NCI-H1436 (cell line): Measurements from ENCODE around the gene TP53I13.

Experiments used
- DNase-seq: peaks from one replicate; lab custom pipeline; 2025; lab: John Stamatoyannopoulos, UW

Gene TP53I13

GRCh38 chr17:29567304-29567553, 1.3 kb upstream of the TP53I13 start:
- no peak for DNase-seq

- DNase-seq = peak; percentile 70
These were observed 759 bp upstream of the TP53I13 start for GRCh38 chr17:29567554-29568330.

- no peak for DNase-seq
These were observed 897 bp downstream of the TP53I13 start for GRCh38 chr17:29569245-29569950.

GRCh38 chr17:29570521-29570920, 2.0 kb downstream of the TP53I13 start:
- DNase-seq = no peak

- DNase-seq = no peak
These were observed 3.0 kb downstream of the TP53I13 start for GRCh38 chr17:29571486-29571882.

- no peak for DNase-seq
These were observed 3.6 kb downstream of the TP53I13 start for GRCh38 chr17:29571883-29572681.

- DNase-seq = no peak
These were observed 4.4 kb downstream of the TP53I13 start for GRCh38 chr17:29572691-29573557.

GRCh38 chr17:29573558-29573869, 5.0 kb downstream of the TP53I13 start:
- no peak for DNase-seq

GRCh38 chr17:29573871-29574731, 5.6 kb downstream of the TP53I13 start:
- no peak for DNase-seq

- DNase-seq = no peak
These were observed 6.4 kb downstream of the TP53I13 start for GRCh38 chr17:29574732-29575510.

- DNase-seq = no peak
These were observed 7.2 kb downstream of the TP53I13 start for GRCh38 chr17:29575511-29576213.

GRCh38 chr17:29576214-29577000, 7.9 kb downstream of the TP53I13 start:
- DNase-seq = no peak

GRCh38 chr17:29577001-29577370, 8.5 kb downstream of the TP53I13 start:
- DNase-seq = no peak

GRCh38 chr17:29577385-29578211, 9.1 kb downstream of the TP53I13 start:
- DNase-seq = no peak

- no peak for DNase-seq
These were observed 10.4 kb downstream of the TP53I13 start for GRCh38 chr17:29578626-29579485.

- DNase-seq = peak; percentile 89
These were observed 11.6 kb downstream of the TP53I13 start for GRCh38 chr17:29579866-29580771.
